Activated CD8-positive, alpha-beta memory T cell treated with anti-CD3 and anti-CD28 coated beads for 48 hours (primary cell): Measurements from ENCODE around the gene PGK2.
"Not testable (repeated sequence)": the region's sequence is repeated elsewhere in the genome, so short reads cannot be mapped to it uniquely, and the experiment has no call there.

Experiments
- DNase-seq, 3 experiments: peaks; one replicate each; pipeline ENCODE4 v3.0.0-alpha.2; 2020; ENCODE audit warnings: low read depth in 2 of 3, low spot score in 2 of 3

PGK2 gene

GRCh38 chr6:49787176-49787575 lies at the start of gene PGK2:
PGK2 (minus strand) TSS chr6:49787285; CDS start chr6:49787187, 98 bp downstream.
- DNase-seq = no peak

GRCh38 chr6:49835140-49835539 lies 48.1 kb upstream of the PGK2 start:
- DNase-seq = no peak

- DNase-seq = no peak
Observed at GRCh38 chr6:49833386-49833785, 46.3 kb upstream of the PGK2 start.

GRCh38 chr6:49826743-49827406 lies 39.8 kb upstream of the PGK2 start:
- DNase-seq = no peak

GRCh38 chr6:49815166-49815565 lies 28.1 kb upstream of the PGK2 start:
- DNase-seq = no peak

- DNase-seq = no peak
Observed at GRCh38 chr6:49813248-49813647, 26.2 kb upstream of the PGK2 start.

GRCh38 chr6:49806145-49806544 lies 19.1 kb upstream of the PGK2 start:
- DNase-seq = no peak

GRCh38 chr6:49805246-49805645 lies 18.2 kb upstream of the PGK2 start:
- no peak for DNase-seq

- no peak for DNase-seq
Observed at GRCh38 chr6:49801525-49801924, 14.4 kb upstream of the PGK2 start.

- no peak for DNase-seq
Observed at GRCh38 chr6:49799090-49799489, 12.0 kb upstream of the PGK2 start.

GRCh38 chr6:49796842-49797455 lies 9.9 kb upstream of the PGK2 start:
- not testable (repeated sequence) for DNase-seq

- DNase-seq = no peak
Observed at GRCh38 chr6:49790341-49790740, 3.3 kb upstream of the PGK2 start.

GRCh38 chr6:49784272-49784671 lies 2.8 kb downstream of the PGK2 start:
- no peak for DNase-seq

GRCh38 chr6:49782725-49783124 lies 4.4 kb downstream of the PGK2 start:
- no peak for DNase-seq

- no peak for DNase-seq
Observed at GRCh38 chr6:49782293-49782692, 4.8 kb downstream of the PGK2 start.

GRCh38 chr6:49776444-49776843 lies 10.6 kb downstream of the PGK2 start:
- no peak for DNase-seq

GRCh38 chr6:49775043-49775442 lies 12.0 kb downstream of the PGK2 start:
- DNase-seq = no peak

- no peak for DNase-seq
Observed at GRCh38 chr6:49772285-49772684, 14.8 kb downstream of the PGK2 start.

GRCh38 chr6:49766762-49767161 lies 20.3 kb downstream of the PGK2 start:
- DNase-seq = no peak

GRCh38 chr6:49764571-49765236 lies 22.4 kb downstream of the PGK2 start:
- no peak for DNase-seq

GRCh38 chr6:49744259-49744658 lies 42.8 kb downstream of the PGK2 start, which contains the start of gene CRISP3:
CRISP3 (minus strand) TSS chr6:49744388; CDS start chr6:49744367, 21 bp downstream.
- no peak for DNase-seq

GRCh38 chr6:49743429-49743828 lies 43.7 kb downstream of the PGK2 start:
- DNase-seq = no peak
